Lung (tissue), 12 donors: ENCODE results near the gene CDC42BPA. TPM values are rescaled to one million over a fixed set of nuclear protein-coding genes. Genes with fewer than 3 reads are reported as not detected.

Source experiments
- ATAC-seq: fragments of 200-7000 bp; cut with Tn5 transposase; one replicate; pipeline ENCODE4 v1.9.1; 2020; ENCODE audit warnings: moderate number of reproducible peaks; ENCODE audit not compliant: insufficient read depth, low FRiP score
- DNase-seq, 3 donors: peaks; one replicate each; pipeline ENCODE4 v3.0.0-alpha.2; 2013 to 2017
- H3K27ac ChIP-seq, 2 donors: one replicate each; pipeline ENCODE4 v1.5.1; 2013; ENCODE audit warnings: mild to moderate bottlenecking in 2 of 2, moderate library complexity in 2 of 2, control low read depth in 1 of 2, inconsistent platforms in 1 of 2, low read depth in 1 of 2, low read length in 1 of 2
- H3K27me3 ChIP-seq, 3 donors: one replicate each; pipeline ENCODE4 v1.5.1; 2013; ENCODE audit warnings: low read length in 2 of 3; ENCODE audit not compliant: control insufficient read depth in 3 of 3, insufficient read depth in 3 of 3
- H3K36me3 ChIP-seq, 4 donors: one replicate each; pipeline ENCODE4 v1.5.1; 2013; ENCODE audit warnings: low read length in 4 of 4, mild to moderate bottlenecking in 1 of 4, moderate library complexity in 1 of 4; ENCODE audit not compliant: control insufficient read depth in 4 of 4, insufficient read depth in 4 of 4
- H3K4me1 ChIP-seq, 5 donors: one replicate each; pipeline ENCODE4 v1.5.1; 2013; ENCODE audit warnings: low read length in 5 of 5, mild to moderate bottlenecking in 2 of 5, moderate library complexity in 1 of 5; ENCODE audit not compliant: control insufficient read depth in 5 of 5, insufficient read depth in 5 of 5
- H3K4me3 ChIP-seq: one replicate; pipeline ENCODE4 v1.5.1; 2013; ENCODE audit warnings: mild to moderate bottlenecking, control low read depth, moderate library complexity
- H3K9ac ChIP-seq, 2 donors: one replicate each; pipeline ENCODE4 v1.5.1; 2013; ENCODE audit warnings: low read length in 2 of 2, control low read depth in 1 of 2; ENCODE audit not compliant: insufficient read depth in 1 of 2
- H3K9me3 ChIP-seq, 4 donors: one replicate each; pipeline ENCODE4 v1.5.1; 2013; ENCODE audit warnings: low read length in 3 of 4, mild to moderate bottlenecking in 1 of 4, moderate library complexity in 1 of 4; ENCODE audit not compliant: control insufficient read depth in 4 of 4, insufficient read depth in 3 of 4
- CTCF ChIP-seq: IDR thresholded peaks from 2 replicates; pipeline ENCODE4 v1.5.1; 2012; ENCODE audit warnings: mild to moderate bottlenecking; ENCODE audit errors: control extremely low read depth, extremely low read depth
- WGBS, 2 donors: extraction: QIAGEN DNeasy Blood & Tissue Kit; methylation state at CpG; one replicate each; pipeline ENCODE4 v1.1.7; 2013; 5-methylcytosine and 5-hydroxymethylcytosine counted together
- polyA plus RNA-seq, 2 donors: library from polyadenylated mRNA; stranded (reverse); fragments of 200-250 nt; gene quantifications; one replicate each; pipeline ENCODE4 v1.2.1, GENCODE V29; 2013
- total RNA-seq, 2 donors: library from RNA; depleted of rRNA in 1 of 2; stranded (reverse); fragments of >200 nt in 1 of 2; gene quantifications; one replicate each; pipeline ENCODE4 v1.2.1, GENCODE V29; 2014 to 2021
- donor health status: control.
- donor health status: control.
- donor health status: Bipolar disorder and iron deficiency.
- donor health status: healthy.
- donor health status: DM: yes; HTN: yes; CAD: no.

The CDC42BPA gene
- total and polyA plus RNA-seq, 4 donors, result 6.4 to 97.4 (median 20.2) TPM

- no peak overlapping the region for H3K27ac ChIP-seq
Observed at GRCh38 chr1:226982451-226983177, 335.7 kb downstream of the CDC42BPA start.

GRCh38 chr1:226981838-226982237, 336.5 kb downstream of the CDC42BPA start:
- Histone ChIP-seq H3K27ac (no peak overlapping the region), H3K27me3 (no peaks in the 10 kb centered on the region), H3K36me3 (peaks cover 0 to 56% (median 6%) of the 10 kb centered on the region in 4 donors), H3K4me1 (peaks cover 0 to 6% (median 0%) of the 10 kb centered on the region in 5 donors), H3K9me3 (peaks cover 0 to 1% (median 0%) of the 10 kb centered on the region in 4 donors), H3K4me3 (no peak overlapping the region), H3K9ac (no peak overlapping the region)
- no peak for TF ChIP-seq CTCF
- WGBS, 2 donors, result 94 to 96% methylated on average over 18 of the region's 18 CpGs
- ATAC-seq (no peak), DNase-seq (no peak)

More at GRCh38 chr1:226982451-226983177, 335.7 kb downstream of the CDC42BPA start:
- WGBS, 2 donors, result 91 to 95% methylated on average over 31 of the region's 31 CpGs
- no peak for ATAC-seq
- Histone ChIP-seq H3K36me3 (peaks cover 0 to 59% (median 8%) of the 10 kb centered on the region in 4 donors), H3K4me3 (no peak overlapping the region), H3K4me1 (peaks cover 0 to 8% (median 0%) of the 10 kb centered on the region in 5 donors), H3K27me3 (no peaks in the 10 kb centered on the region), H3K9ac (no peak overlapping the region), H3K9me3 (peaks cover 0 to 1% (median 0%) of the 10 kb centered on the region in 4 donors)
- DNase-seq, result no peak
- no peak for TF ChIP-seq CTCF

- peaks cover 0 to 52% (median 4%) of the 10 kb centered on the region in 4 donors for H3K36me3 ChIP-seq
- H3K4me3 ChIP-seq, result no peak overlapping the region
- no peak overlapping the region for H3K9ac ChIP-seq
- DNase-seq, result no peak
- no peaks in the 10 kb centered on the region for H3K27me3 ChIP-seq
- no peak for TF ChIP-seq CTCF
- H3K4me1 ChIP-seq, result peaks cover 0 to 4% (median 0%) of the 10 kb centered on the region in 5 donors
- no peak for ATAC-seq
- H3K9me3 ChIP-seq, result no peaks in the 10 kb centered on the region
- WGBS, 2 donors, result 87 to 95% methylated on average over 12 of the region's 12 CpGs
- no peak overlapping the region for H3K27ac ChIP-seq
Observed at GRCh38 chr1:226981386-226981817, 336.9 kb downstream of the CDC42BPA start.
